ENCODE measurements around the gene ECHDC1. TPM values are rescaled to one million over a fixed set of nuclear protein-coding genes. Genes with fewer than 3 reads are reported as not detected.

Gene ECHDC1
- total RNA-seq, 3 donors from 2014 or later, result 56.7 to 93.7 (median 82.2) TPM

GRCh38 chr6:127263481-127263880, 79.9 kb downstream of the ECHDC1 start:
- no peaks in the 10 kb centered on the region for H3K36me3 ChIP-seq
- intact Hi-C loops (cut with DNase I; ENCODE audit: low total_unique reads), result no loop called here
- TF ChIP-seq POLR2AphosphoS5 (IDR thresholded peaks at IDR 0.05) (no peak), CTCF (IDR thresholded peaks at IDR 0.05) (no peak), POLR2A (IDR thresholded peaks at IDR 0.05) (no peak)
- no peaks in the 10 kb centered on the region for H3K4me1 ChIP-seq
- no peaks in the 10 kb centered on the region for H3K9me3 ChIP-seq
- no peak overlapping the region for H3K27ac ChIP-seq
- H3K27me3 ChIP-seq, result no peaks in the 10 kb centered on the region
- DNase-seq (ENCODE audit: low spot score in 2 of 2), result no peak
- no peak overlapping the region for H3K4me3 ChIP-seq

GRCh38 chr6:127262896-127263295, 80.5 kb downstream of the ECHDC1 start:
- intact Hi-C loops (cut with DNase I; ENCODE audit: low total_unique reads), result no loop called here
- H3K4me3 ChIP-seq, result no peak overlapping the region
- no peak for DNase-seq (ENCODE audit: low spot score in 2 of 2)

GRCh38 chr6:127255286-127255685, 88.1 kb downstream of the ECHDC1 start:
- no peak for TF ChIP-seq CTCF (IDR thresholded peaks at IDR 0.05)
- no peak for TF ChIP-seq POLR2AphosphoS5 (IDR thresholded peaks at IDR 0.05)
- no peak for TF ChIP-seq POLR2A (IDR thresholded peaks at IDR 0.05)
- Histone ChIP-seq H3K36me3 (no peaks in the 10 kb centered on the region), H3K4me1 (no peaks in the 10 kb centered on the region), H3K4me3 (no peak overlapping the region), H3K27ac (no peak overlapping the region), H3K27me3 (no peaks in the 10 kb centered on the region), H3K9me3 (no peaks in the 10 kb centered on the region)
- intact Hi-C loops (cut with DNase I; ENCODE audit: low total_unique reads), result no loop called here
- DNase-seq (ENCODE audit: low spot score in 2 of 2), result no peak

More at GRCh38 chr6:127262896-127263295, 80.5 kb downstream of the ECHDC1 start:
- Histone ChIP-seq H3K9me3 (no peaks in the 10 kb centered on the region), H3K27ac (no peak overlapping the region), H3K36me3 (no peaks in the 10 kb centered on the region), H3K4me1 (no peaks in the 10 kb centered on the region), H3K27me3 (no peaks in the 10 kb centered on the region)
- TF ChIP-seq POLR2A (IDR thresholded peaks at IDR 0.05) (no peak), POLR2AphosphoS5 (IDR thresholded peaks at IDR 0.05) (no peak), CTCF (IDR thresholded peaks at IDR 0.05) (no peak)

- Histone ChIP-seq H3K36me3 (no peaks in the 10 kb centered on the region), H3K27ac (no peak overlapping the region), H3K9me3 (no peaks in the 10 kb centered on the region), H3K27me3 (no peaks in the 10 kb centered on the region), H3K4me1 (no peaks in the 10 kb centered on the region), H3K4me3 (no peak overlapping the region)
- no peak for TF ChIP-seq POLR2A (IDR thresholded peaks at IDR 0.05)
- no peak for TF ChIP-seq POLR2AphosphoS5 (IDR thresholded peaks at IDR 0.05)
- TF ChIP-seq CTCF (IDR thresholded peaks at IDR 0.05), result no peak
- intact Hi-C loops (cut with DNase I; ENCODE audit: low total_unique reads), result no loop called here
- DNase-seq (ENCODE audit: low spot score in 2 of 2), result no peak
Observed at GRCh38 chr6:127249621-127250020, 93.8 kb downstream of the ECHDC1 start.

GRCh38 chr6:127247114-127248096, 96.0 kb downstream of the ECHDC1 start:
- Histone ChIP-seq H3K4me1 (no peaks in the 10 kb centered on the region), H3K36me3 (no peaks in the 10 kb centered on the region), H3K27ac (peak overlapping the region in 1 of 2 donors; percentile 44), H3K27me3 (no peaks in the 10 kb centered on the region), H3K4me3 (no peak overlapping the region), H3K9me3 (no peaks in the 10 kb centered on the region)
- intact Hi-C loops (cut with DNase I; ENCODE audit: low total_unique reads), result no loop called here
- DNase-seq (ENCODE audit: low spot score in 2 of 2), result no peak
- TF ChIP-seq POLR2AphosphoS5 (IDR thresholded peaks at IDR 0.05) (no peak), POLR2A (IDR thresholded peaks at IDR 0.05) (no peak), CTCF (IDR thresholded peaks at IDR 0.05) (no peak)
